NCI-H1436 treated with DMSO at 0.1 percent for 48 hours (cell line): ENCODE data around the gene HSF4.

Experiments
- DNase-seq: peaks from one replicate; lab custom pipeline; 2025; lab: John Stamatoyannopoulos, UW

The HSF4 gene

DNA sequence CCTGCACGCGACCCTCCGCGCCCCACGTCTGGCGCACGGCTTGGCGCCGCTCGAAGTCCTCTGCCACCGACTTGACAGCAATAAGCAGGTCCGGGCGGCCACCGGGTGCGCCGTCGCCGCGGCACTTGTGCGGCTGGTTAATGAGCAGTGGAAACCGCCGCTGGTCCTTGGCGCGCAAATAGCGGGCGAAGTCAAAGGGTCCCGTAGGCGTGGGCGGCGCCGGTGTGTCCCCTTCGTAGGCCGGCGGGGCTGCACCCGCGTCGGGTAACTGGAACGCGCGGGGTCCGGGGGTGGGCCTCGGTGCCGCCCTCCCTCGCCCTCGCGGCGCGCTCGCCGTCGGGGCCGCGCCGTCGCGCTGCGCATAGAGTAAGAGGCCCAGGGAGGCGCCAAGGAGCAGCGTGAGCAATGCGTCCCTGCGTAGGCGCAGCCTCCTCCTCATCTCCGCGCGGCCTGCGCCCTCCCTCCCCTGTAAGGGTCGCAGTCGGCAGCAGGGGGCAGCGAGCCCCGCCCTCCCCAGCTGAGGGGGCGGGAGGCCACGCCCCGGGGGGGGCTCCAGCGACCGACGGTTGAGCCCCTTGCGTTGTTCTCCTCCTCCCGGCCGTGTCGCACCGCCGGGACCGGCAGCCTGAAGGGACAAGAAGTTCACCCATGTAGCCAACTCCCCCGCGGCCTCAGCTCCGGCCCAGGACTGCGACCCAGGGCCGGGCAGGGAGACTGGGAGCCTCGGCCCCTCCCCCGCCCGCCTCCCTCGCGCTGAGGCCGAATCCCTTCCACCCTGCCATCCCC, 14.3 kb upstream of the HSF4 start:
- no peak for DNase-seq

DNA sequence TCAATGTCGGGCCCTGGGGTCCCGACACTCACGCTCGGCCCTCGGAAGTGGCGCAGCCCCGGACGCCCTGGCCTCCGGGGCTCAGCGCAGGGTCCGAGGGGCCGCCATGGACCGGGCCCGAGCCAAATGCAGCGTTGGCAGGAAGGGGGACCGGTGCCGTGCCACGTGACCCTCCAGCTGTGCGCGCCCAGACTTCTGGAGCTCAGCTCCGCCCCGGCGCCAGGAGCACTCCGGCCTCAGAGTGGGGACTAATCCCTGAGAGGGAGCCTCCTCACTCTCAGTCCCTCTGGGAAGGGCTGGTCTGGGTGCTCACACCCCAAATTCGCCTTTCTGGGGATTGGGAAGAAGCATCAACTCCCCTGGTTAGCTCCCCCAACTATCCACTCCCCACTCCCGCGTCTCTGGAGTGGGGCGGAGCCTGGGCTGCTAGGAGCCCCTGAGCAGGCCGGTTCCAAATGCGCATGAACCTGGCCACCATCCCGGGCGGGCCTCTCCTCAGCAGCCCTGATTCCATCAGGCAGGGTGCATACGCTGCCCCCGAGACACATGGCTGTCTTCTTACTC, 13.6 kb upstream of the HSF4 start, which contains the start of gene B3GNT9:
TSS of gene B3GNT9 (minus strand) at position 166 of the 564 bp plus-strand sequence. CDS start 513 bp downstream, outside the sequence.
- DNase-seq, result no peak

- DNase-seq, result no peak
Measured at GRCh38 chr16:67151431-67152097, 13.0 kb upstream of the HSF4 start.

DNA sequence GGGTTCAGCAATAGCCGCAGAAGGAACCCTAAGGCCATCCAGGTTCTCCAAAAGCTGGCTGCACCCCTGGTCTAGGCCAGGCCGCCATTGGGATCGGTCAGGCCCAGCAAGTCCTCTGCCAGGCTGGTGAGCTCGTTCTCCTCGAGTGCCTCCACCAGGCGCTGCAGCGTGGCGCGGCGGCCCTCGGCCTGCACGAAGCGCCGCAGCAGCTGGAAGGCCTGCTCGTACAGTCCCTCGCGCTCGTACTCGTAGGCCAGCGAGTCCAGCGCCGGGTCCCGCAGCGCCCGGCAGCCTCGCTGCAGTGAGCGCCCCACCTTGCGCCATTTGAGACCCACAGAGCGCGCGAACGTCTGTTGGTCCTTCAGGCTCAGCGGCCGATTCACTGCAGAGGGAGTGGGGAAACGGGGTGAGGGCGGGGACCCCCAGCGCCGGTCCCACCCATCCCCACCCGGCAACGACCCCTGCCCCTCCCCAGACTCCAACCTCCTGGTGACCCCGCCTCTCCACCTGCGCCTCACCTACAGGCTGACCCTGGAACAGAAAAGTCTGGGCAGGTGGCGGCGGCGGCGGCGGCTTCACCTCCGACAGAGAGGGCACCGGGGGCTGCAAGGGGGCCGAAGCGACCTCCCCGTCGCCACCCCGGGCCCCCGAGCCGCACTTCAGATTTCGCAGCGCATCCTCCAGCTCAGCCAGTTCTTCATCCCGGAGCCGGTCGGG, 9.8 kb upstream of the HSF4 start:
- DNase-seq, result no peak

GRCh38 chr16:67155295-67156142, 9.0 kb upstream of the HSF4 start:
- DNase-seq, result no peak

GRCh38 chr16:67156143-67156844, 8.3 kb upstream of the HSF4 start:
- DNase-seq, result no peak

- no peak for DNase-seq
Measured at GRCh38 chr16:67157106-67157748, 7.3 kb upstream of the HSF4 start.

DNA sequence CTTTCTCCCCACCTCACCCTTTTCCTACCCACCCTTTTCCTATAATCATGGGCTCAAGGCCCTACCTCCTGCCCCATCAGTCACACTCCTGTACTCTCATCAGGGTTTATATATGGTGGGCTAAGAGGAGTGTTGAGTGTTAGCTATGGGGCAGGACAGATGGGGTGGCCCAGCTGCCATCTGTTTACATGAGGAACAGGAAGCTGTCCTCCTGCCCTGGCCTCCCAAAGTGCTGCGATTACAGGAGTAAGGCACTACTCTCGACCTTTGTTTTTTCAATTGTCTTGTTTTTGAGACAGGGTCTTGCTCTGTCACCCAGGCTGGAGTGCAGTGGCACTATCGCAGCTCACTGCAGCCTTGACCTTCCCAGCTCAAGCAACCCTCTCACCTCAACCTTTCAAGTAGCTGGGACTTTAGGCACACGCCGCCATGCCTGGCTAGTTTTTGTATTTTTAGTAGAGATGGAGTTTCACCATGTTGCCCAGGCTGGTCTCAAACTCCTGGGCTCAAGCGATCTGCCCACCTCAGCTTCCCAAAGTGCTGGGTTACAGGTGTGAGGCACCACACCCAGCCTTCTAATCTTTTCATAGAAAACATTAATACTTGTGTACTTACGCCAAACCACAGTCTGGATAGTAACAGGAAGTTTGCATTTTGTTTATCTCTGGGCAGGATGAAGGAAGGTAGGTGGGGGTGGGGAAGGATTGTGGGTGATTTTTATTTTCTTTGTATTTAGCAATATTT, 6.5 kb upstream of the HSF4 start:
- no peak for DNase-seq

GRCh38 chr16:67158637-67159600, 5.6 kb upstream of the HSF4 start:
- DNase-seq, result no peak

- DNase-seq, result no peak
Measured at GRCh38 chr16:67161595-67162058, 2.9 kb upstream of the HSF4 start.

DNA sequence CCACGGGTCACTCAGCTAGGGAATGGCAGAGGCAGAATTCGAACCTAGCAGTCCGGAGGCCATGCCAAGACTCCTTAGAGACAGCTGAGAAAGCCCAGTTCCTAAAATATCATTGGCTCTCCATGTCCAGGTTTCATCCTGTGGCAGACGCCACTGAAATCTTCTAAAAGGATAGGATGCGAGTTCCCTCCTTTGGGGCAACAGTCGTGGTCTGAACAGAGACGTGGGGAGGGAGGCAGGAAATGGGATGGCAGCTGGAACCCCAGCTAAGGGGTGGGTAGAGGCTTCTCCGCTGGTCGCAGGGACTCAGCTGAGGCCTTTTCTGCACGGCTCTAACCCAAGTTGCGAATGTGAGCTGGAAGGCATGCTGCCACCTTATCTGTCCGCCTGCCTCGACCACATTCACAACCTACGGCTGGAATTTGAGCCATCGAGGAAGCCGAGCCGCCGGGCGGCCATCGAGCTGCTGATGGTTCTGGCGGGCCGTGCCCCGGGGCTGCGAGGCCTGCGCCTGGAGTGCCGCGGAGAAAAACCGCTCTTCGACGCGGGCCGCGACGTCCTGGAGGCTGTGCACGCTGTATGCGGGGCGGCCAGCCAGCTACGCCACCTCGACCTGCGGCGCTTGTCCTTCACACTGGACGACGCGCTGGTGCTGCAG, 1.9 kb upstream of the HSF4 start:
- no peak for DNase-seq

DNA sequence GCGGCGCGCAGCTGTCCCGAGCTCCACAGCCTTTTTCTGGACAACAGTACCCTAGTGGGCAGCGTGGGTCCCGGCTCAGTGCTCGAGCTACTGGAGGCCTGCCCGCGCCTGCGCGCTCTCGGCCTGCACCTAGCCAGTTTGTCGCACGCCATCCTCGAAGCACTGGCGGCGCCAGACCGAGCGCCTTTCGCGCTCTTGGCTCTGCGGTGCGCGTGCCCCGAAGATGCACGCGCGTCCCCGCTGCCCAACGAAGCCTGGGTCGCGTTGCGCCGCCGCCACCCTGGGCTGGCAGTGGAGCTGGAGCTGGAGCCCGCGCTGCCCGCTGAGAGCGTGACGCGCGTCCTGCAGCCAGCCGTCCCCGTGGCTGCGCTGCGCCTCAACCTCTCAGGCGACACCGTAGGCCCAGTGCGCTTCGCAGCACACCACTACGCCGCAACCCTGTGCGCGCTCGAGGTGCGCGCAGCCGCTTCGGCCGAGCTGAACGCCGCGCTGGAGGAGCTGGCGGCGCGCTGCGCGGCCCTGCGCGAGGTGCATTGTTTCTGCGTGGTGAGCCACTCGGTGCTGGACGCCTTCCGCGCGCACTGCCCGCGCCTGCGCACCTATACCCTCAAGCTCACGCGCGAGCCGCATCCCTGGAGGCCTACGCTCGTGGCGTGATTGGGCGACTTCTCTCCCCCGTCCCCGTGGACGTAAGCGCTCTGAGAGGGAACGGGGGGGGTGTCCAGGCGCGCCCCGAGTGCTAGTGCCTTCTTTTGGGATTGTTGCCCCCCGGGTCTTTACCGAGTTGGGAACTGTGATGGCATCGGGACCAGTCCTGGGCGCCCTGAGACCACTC, 1.2 kb upstream of the HSF4 start:
- DNase-seq, result no peak

DNA sequence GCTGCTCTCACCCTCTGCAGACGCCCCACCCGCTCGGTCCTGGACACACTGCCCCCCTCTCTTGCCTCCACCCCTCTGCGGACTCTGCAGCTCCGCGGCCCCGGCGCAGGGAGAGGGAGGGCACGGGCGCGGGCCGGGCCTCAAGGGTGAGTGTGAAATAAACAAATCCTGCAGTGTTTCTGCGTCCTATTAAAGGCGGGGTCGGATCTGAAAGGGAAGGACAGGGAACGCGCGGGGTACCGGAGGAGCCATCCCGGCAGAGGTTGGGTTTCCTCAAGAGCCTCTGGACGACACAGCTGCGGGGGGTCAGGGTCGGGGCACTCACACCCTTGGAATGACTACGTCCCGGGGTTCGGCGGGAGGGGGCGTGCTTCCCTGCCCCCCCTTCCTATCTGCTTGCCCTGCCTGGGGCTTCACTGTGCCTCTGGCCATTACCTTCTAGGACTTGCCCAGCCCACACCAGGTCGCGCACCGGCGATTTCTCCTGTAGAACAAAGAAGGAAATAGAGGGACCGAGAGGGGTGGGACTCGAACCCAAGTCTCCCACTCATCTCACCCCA, 466 bp upstream of the HSF4 start:
- no peak for DNase-seq

- no peak for DNase-seq
Measured at GRCh38 chr16:67165121-67166078, 855 bp downstream of the HSF4 start.

- DNase-seq, result no peak
Measured at GRCh38 chr16:67166110-67166547, 1.6 kb downstream of the HSF4 start.
